Natural killer cell (primary cell): ENCODE data around the gene UGDH. TPM values are rescaled to one million over a fixed set of nuclear protein-coding genes. Genes with fewer than 3 reads are reported as not detected.
"Not testable (repeated sequence)": the region's sequence is repeated elsewhere in the genome, so short reads cannot be mapped to it uniquely, and the experiment has no call there.

Source experiments
- ATAC-seq, 3 donors: fragments of 150-1000 bp in 2 of 3; fragments of 200-7000 bp in 1 of 3; cut with Tn5 transposase; 1 replicate in 1 of 3; 2 replicates in 2 of 3; pipeline ENCODE4 v1.10.0; 2021; ENCODE audit warnings: mild to moderate bottlenecking in 2 of 3, moderate library complexity in 2 of 3
- DNase-seq, 2 donors: peaks; one replicate each; pipeline versions ENCODE4 v3.0.0 to v3.0.0-alpha.2; 2013 to 2021; ENCODE audit warnings: mixed read lengths in 1 of 2
- H3K27ac ChIP-seq: one replicate; pipeline ENCODE4 v1.5.1; 2013; ENCODE audit warnings: mild to moderate bottlenecking, low read length
- H3K27me3 ChIP-seq: one replicate; pipeline ENCODE4 v1.6.1; 2013; ENCODE audit warnings: low read length; ENCODE audit not compliant: control insufficient read depth, insufficient read depth
- H3K36me3 ChIP-seq: one replicate; pipeline ENCODE4 v1.6.1; 2013; ENCODE audit warnings: low read length; ENCODE audit not compliant: control insufficient read depth, insufficient read depth
- H3K4me1 ChIP-seq: one replicate; pipeline ENCODE4 v1.6.1; 2013; ENCODE audit warnings: low read length; ENCODE audit not compliant: control insufficient read depth, insufficient read depth
- H3K4me3 ChIP-seq: one replicate; pipeline ENCODE4 v1.5.1; 2013; ENCODE audit warnings: low read length
- H3K9me3 ChIP-seq: one replicate; pipeline ENCODE4 v1.6.1; 2013; ENCODE audit warnings: low read length; ENCODE audit not compliant: control insufficient read depth, insufficient read depth
- H3K27ac Mint-ChIP-seq, 2 donors: one replicate each; pipeline ENCODE4 v1.8.0; 2022; ENCODE audit warnings: mild to moderate bottlenecking in 2 of 2, mixed read lengths in 2 of 2, moderate library complexity in 1 of 2
- H3K27me3 Mint-ChIP-seq, 2 donors: one replicate each; pipeline ENCODE4 v1.8.0; 2022; ENCODE audit warnings: low read depth in 2 of 2, mixed read lengths in 2 of 2
- H3K36me3 Mint-ChIP-seq: one replicate; pipeline ENCODE4 v1.8.0; 2022; ENCODE audit warnings: mixed read lengths
- H3K4me1 Mint-ChIP-seq, 2 donors: one replicate each; pipeline ENCODE4 v1.8.0; 2022; ENCODE audit warnings: mixed read lengths in 2 of 2
- H3K4me3 Mint-ChIP-seq: one replicate; pipeline ENCODE4 v1.8.0; 2022; ENCODE audit warnings: mild to moderate bottlenecking, moderate library complexity, mixed read lengths
- H3K9me3 Mint-ChIP-seq, 2 donors: one replicate each; pipeline ENCODE4 v1.8.0; 2022; ENCODE audit warnings: mixed read lengths in 2 of 2
- CTCF ChIP-seq: fragments of 200-600 bp; IDR thresholded peaks from one replicate; pipeline ENCODE4 v1.8.0; 2022; ENCODE audit warnings: antibody characterized with exemption
- WGBS: methylation state at CpG from one replicate; pipeline ENCODE4 v1.1.7; 2013; ENCODE audit warnings: missing lambda C conversion rate; ENCODE audit not compliant: insufficient coverage; 5-methylcytosine and 5-hydroxymethylcytosine counted together
- intact Hi-C: fragments of 100-400 bp; cut with micrococcal nuclease; formaldehyde crosslinking; loops from one replicate; pipeline ENCODE4 v1.14.2; 2022
- total RNA-seq, 4 donors: library from RNA; stranded (reverse); fragments of 120-200 nt in 1 of 4; gene quantifications; one replicate each; pipeline versions ENCODE4 v1.2.3 to v1.2.4, GENCODE V29; 2013 to 2022

The UGDH gene
- total RNA-seq, 3 donors from 2014 or later (not counting 1 experiment from before 2014, with no cell fraction given), result 12.2 to 14.8 (median 13.6) TPM

- TF ChIP-seq CTCF, result no peak
- H3K27me3 Mint-ChIP-seq, result no peaks in the 10 kb centered on the region
- ATAC-seq (no peak), DNase-seq (no peak)
- H3K4me3 ChIP-seq, result no peak overlapping the region
- no peaks in the 10 kb centered on the region for H3K36me3 Mint-ChIP-seq
- H3K4me1 ChIP-seq, result peaks cover 2% of the 10 kb centered on the region
- 91% methylated on average over 2 of the region's 2 CpGs for WGBS
- no peaks in the 10 kb centered on the region for H3K4me1 Mint-ChIP-seq
- H3K9me3 Mint-ChIP-seq, result no peaks in the 10 kb centered on the region
- H3K36me3 ChIP-seq, result peaks cover 21% of the 10 kb centered on the region
- H3K27ac Mint-ChIP-seq, result no peak overlapping the region
- H3K4me3 Mint-ChIP-seq, result no peak overlapping the region
- intact Hi-C loops, result no loop called here
- H3K27me3 ChIP-seq, result no peaks in the 10 kb centered on the region
- H3K27ac ChIP-seq, result no peak overlapping the region
- no peaks in the 10 kb centered on the region for H3K9me3 ChIP-seq
These were observed 62.2 kb downstream of the UGDH start for GRCh38 chr4:39464886-39465501.

- WGBS, result under 1% methylated on average over 55 of the region's 55 CpGs
- intact Hi-C loops, result loop anchor here (1.0 to 10.0 kb wide), 6 partner anchors 11 to 414 kb away; partner anchors contain the start of genes RFC1, SMIM14 and WDR19
- Mint-ChIP-seq H3K9me3 (no peaks in the 10 kb centered on the region), H3K27ac (peak within 1 kb of the TSS; percentile 99 to 100), H3K4me3 (peak within 1 kb of the TSS; percentile 98), H3K4me1 (peaks cover 28 to 34% of the 10 kb centered on the region in 2 donors), H3K27me3 (no peaks in the 10 kb centered on the region), H3K36me3 (peaks cover 25% of the 10 kb centered on the region)
- Histone ChIP-seq H3K27ac (peak within 1 kb of the TSS; percentile 100), H3K9me3 (no peaks in the 10 kb centered on the region), H3K36me3 (peaks cover 41% of the 10 kb centered on the region), H3K4me3 (peak within 1 kb of the TSS; percentile 99), H3K27me3 (no peaks in the 10 kb centered on the region), H3K4me1 (peaks cover 19% of the 10 kb centered on the region)
- no peak for TF ChIP-seq CTCF
- ATAC-seq (peak; percentile 80 to 94 (median 87)), DNase-seq (peak; percentile 94 to 99)
These were observed 68.5 kb downstream of the UGDH start, which contains the start of the genes LIAS and RPL9 for GRCh38 chr4:39458505-39459300. Gene LIAS, plus strand, starts transcription at chr4:39459056. Its CDS starts 62 bp downstream, at chr4:39459118. Gene RPL9, minus strand, starts transcription at chr4:39458922. Its CDS starts 483 bp downstream, at chr4:39458439.

GRCh38 chr4:39458161-39458504 is 69.1 kb downstream of the UGDH start:
- Histone ChIP-seq H3K4me1 (peaks cover 19% of the 10 kb centered on the region), H3K4me3 (peak overlapping the region; percentile 99), H3K27ac (peak overlapping the region; percentile 100), H3K36me3 (peaks cover 45% of the 10 kb centered on the region)
- H3K9me3 ChIP-seq, H3K27me3 ChIP-seq, H3K27me3 Mint-ChIP-seq, DNase-seq, H3K9me3 Mint-ChIP-seq: not testable (repeated sequence)
- intact Hi-C loops, result loop anchor here (1.0 to 10.0 kb wide), 6 partner anchors 11 to 413 kb away; partner anchors contain the start of genes RFC1, SMIM14 and WDR19
- Mint-ChIP-seq H3K4me3 (peak overlapping the region; percentile 98), H3K4me1 (peaks cover 28 to 34% of the 10 kb centered on the region in 2 donors), H3K36me3 (peaks cover 31% of the 10 kb centered on the region), H3K27ac (peak overlapping the region; percentile 99 to 100)
- peak; percentile 1 to 9 (median 3) for ATAC-seq
- WGBS, result 0% methylated on average over 13 of the region's 13 CpGs
